IMR-90 (cell line): Measurements from ENCODE around the gene SLC4A1AP. TPM values are rescaled to one million over a fixed set of nuclear protein-coding genes. Genes with fewer than 3 reads are reported as not detected.

Source experiments
- ATAC-seq: fragments of 200-7000 bp; cut with Tn5 transposase; 2 replicates; pipeline ENCODE4 v1.9.1; 2020; ENCODE audit warnings: low read depth, mild to moderate bottlenecking, moderate library complexity
- BruUV-seq: library from RNA; stranded (reverse); fragments of 400-500 nt; replicated peaks from 2 replicates; lab custom pipeline; 2021; lab: Mats Ljungman, UMichigan
- CTCF ChIA-PET: fragments of 300-600 bp; formaldehyde crosslinking; extraction: SDS; loops from one replicate; lab custom pipeline; 2021; ENCODE audit warnings: antibody characterized with exemption; lab: Yijun Ruan, JAX
- POLR2A ChIA-PET: fragments of 300-600 bp; sonication (Branson Sonifier 250); formaldehyde crosslinking; loops from one replicate; lab custom pipeline; 2022; ENCODE audit warnings: antibody characterized with exemption; ENCODE audit not compliant: unreplicated experiment; lab: Charles Lee
- DNase-seq: peaks from one replicate; pipeline ENCODE4 v3.0.0; 2013
- H2AFZ ChIP-seq: replicated peaks from 2 replicates; pipeline ENCODE3; 2013; ENCODE audit warnings: low read length, mild to moderate bottlenecking; ENCODE audit not compliant: poor library complexity
- H2AK5ac ChIP-seq: 2 replicates; pipeline ENCODE4 v1.6.1; 2013; ENCODE audit warnings: low read depth, low read length, inconsistent platforms
- H2AK9ac ChIP-seq: replicated peaks from 2 replicates; pipeline ENCODE3; 2013; ENCODE audit warnings: mild to moderate bottlenecking, low read depth, low read length, moderate library complexity; ENCODE audit not compliant: poor library complexity
- H2BK120ac ChIP-seq: 2 replicates; pipeline ENCODE4 v1.6.1; 2013; ENCODE audit warnings: low read depth, low read length, inconsistent platforms
- H2BK15ac ChIP-seq: 3 replicates; pipeline ENCODE4 v1.6.1; 2013; ENCODE audit warnings: low read depth, low read length, inconsistent platforms
- H2BK20ac ChIP-seq: 2 replicates; pipeline ENCODE4 v1.6.1; 2013; ENCODE audit warnings: low read depth, mild to moderate bottlenecking, inconsistent platforms, low read length, moderate library complexity
- H2BK5ac ChIP-seq: 2 replicates; pipeline ENCODE4 v1.6.1; 2013; ENCODE audit warnings: mild to moderate bottlenecking, low read depth, low read length, inconsistent platforms; ENCODE audit not compliant: poor library complexity, severe bottlenecking
- H3K14ac ChIP-seq: replicated peaks from 2 replicates; pipeline ENCODE4 v1.6.1; 2013; ENCODE audit warnings: low read depth, low read length, inconsistent platforms
- H3K18ac ChIP-seq: 2 replicates; pipeline ENCODE4 v1.6.1; 2013; ENCODE audit warnings: low read depth, low read length, control low read depth
- H3K23ac ChIP-seq: 2 replicates; pipeline ENCODE4 v1.6.1; 2013; ENCODE audit warnings: low read depth, low read length, inconsistent platforms
- H3K27ac ChIP-seq: 2 replicates; pipeline ENCODE4 v1.5.1; 2013; ENCODE audit warnings: mild to moderate bottlenecking, control low read depth, low read length; ENCODE audit not compliant: insufficient read depth
- H3K27me3 ChIP-seq: 2 replicates; pipeline ENCODE4 v1.6.1; 2013; ENCODE audit warnings: low read length; ENCODE audit not compliant: control insufficient read depth, insufficient read depth
- H3K36me3 ChIP-seq: 2 replicates; pipeline ENCODE4 v1.6.1; 2013; ENCODE audit warnings: low read length, mixed read lengths; ENCODE audit not compliant: control insufficient read depth, insufficient read depth
- H3K4ac ChIP-seq: 2 replicates; pipeline ENCODE4 v1.6.1; 2013; ENCODE audit warnings: low read depth, low read length, inconsistent platforms
- H3K4me1 ChIP-seq: 2 replicates; pipeline ENCODE4 v1.6.1; 2013; ENCODE audit warnings: low read length, mixed read lengths; ENCODE audit not compliant: control insufficient read depth, insufficient read depth
- H3K4me2 ChIP-seq: 2 replicates; pipeline ENCODE4 v1.6.1; 2013; ENCODE audit warnings: low read depth, mild to moderate bottlenecking, control low read depth, low read length, moderate library complexity
- H3K4me3 ChIP-seq: 2 replicates; pipeline ENCODE4 v1.5.1; 2013; ENCODE audit warnings: low read depth, mild to moderate bottlenecking, control low read depth, low read length, moderate library complexity; ENCODE audit not compliant: insufficient read depth
- H3K56ac ChIP-seq: 2 replicates; pipeline ENCODE4 v1.6.1; 2013; ENCODE audit warnings: low read length, inconsistent platforms; ENCODE audit not compliant: insufficient read depth; ENCODE audit errors: extremely low read depth
- H3K79me1 ChIP-seq, 2 experiments: 2 replicates each; pipeline ENCODE4 v1.6.1; 2013; ENCODE audit warnings: low read length in 2 of 2, inconsistent platforms in 1 of 2, low read depth in 1 of 2
- H3K9ac ChIP-seq: 2 replicates; pipeline ENCODE4 v1.6.1; 2013; ENCODE audit warnings: low read depth, low read length, control low read depth
- H3K9me1 ChIP-seq: 2 replicates; pipeline ENCODE4 v1.6.1; 2013; ENCODE audit warnings: low read length, inconsistent platforms; ENCODE audit not compliant: insufficient read depth
- H3K9me3 ChIP-seq: 2 replicates; pipeline ENCODE4 v1.6.1; 2013; ENCODE audit warnings: low read length; ENCODE audit not compliant: control insufficient read depth, insufficient read depth
- H4K20me1 ChIP-seq: 2 replicates; pipeline ENCODE4 v1.6.1; 2013; ENCODE audit warnings: low read length, inconsistent platforms; ENCODE audit not compliant: insufficient read depth
- H4K5ac ChIP-seq: 2 replicates; pipeline ENCODE4 v1.6.1; 2013; ENCODE audit warnings: mild to moderate bottlenecking, low read depth, low read length, control low read depth
- H4K8ac ChIP-seq, 2 experiments: 2 replicates each; pipeline ENCODE4 v1.6.1; 2013; ENCODE audit warnings: low read depth in 2 of 2, low read length in 2 of 2, control low read depth in 1 of 2, inconsistent platforms in 1 of 2
- H4K91ac ChIP-seq: 2 replicates; pipeline ENCODE4 v1.6.1; 2013; ENCODE audit warnings: low read depth, low read length, inconsistent platforms; ENCODE audit not compliant: insufficient read depth
- BHLHE40 ChIP-seq: fragments of 150-350 bp; IDR thresholded peaks from 2 replicates; pipeline ENCODE4 v1.6.1; 2016; ENCODE audit warnings: mild to moderate bottlenecking, low read depth, low read length
- CEBPB ChIP-seq: IDR thresholded peaks from 2 replicates; pipeline ENCODE4 v1.6.1; 2012; ENCODE audit warnings: low read depth, low read length, improper control_type of control experiment
- CHD1 ChIP-seq: IDR thresholded peaks from 2 replicates; pipeline ENCODE4 v1.6.1; 2012; ENCODE audit warnings: low read depth, low read length, improper control_type of control experiment
- FOS ChIP-seq: fragments of 150-350 bp; IDR thresholded peaks from 2 replicates; pipeline ENCODE4 v1.6.1; 2016; ENCODE audit warnings: low read depth, low read length
- MAFK ChIP-seq: IDR thresholded peaks from 2 replicates; pipeline ENCODE4 v1.6.1; 2012; ENCODE audit warnings: low read depth, low read length, improper control_type of control experiment
- NFE2L2 ChIP-seq: fragments of 150-350 bp; IDR thresholded peaks from 2 replicates; pipeline ENCODE4 v1.6.1; 2016; ENCODE audit warnings: low read depth, mild to moderate bottlenecking, low read length
- RAD21 ChIP-seq: IDR thresholded peaks from 2 replicates; pipeline ENCODE4 v1.6.1; 2012; ENCODE audit warnings: low read length, improper control_type of control experiment
- SMC3 ChIP-seq: fragments of 150-350 bp; IDR thresholded peaks from 2 replicates; pipeline ENCODE4 v1.6.1; 2016; ENCODE audit warnings: low read depth, mild to moderate bottlenecking, antibody characterized with exemption, low read length, moderate library complexity
- WGBS, 2 experiments: methylation state at CpG; one replicate each; pipeline versions ENCODE4 v1.1.5 to v1.1.7; 2013; ENCODE audit warnings: missing lambda C conversion rate in 2 of 2; ENCODE audit not compliant: insufficient read length in 1 of 2; ENCODE audit errors: extremely low coverage in 2 of 2; 5-methylcytosine and 5-hydroxymethylcytosine counted together
- dilution Hi-C: fragments of 300-500 bp; cut with HindIII; formaldehyde crosslinking; loops from one replicate; pipeline ENCODE4 v1.14.3; 2018; ENCODE audit warnings: low sequenced_read_pairs; ENCODE audit not compliant: unreplicated experiment
- in situ Hi-C: fragments of 300-500 bp; cut with MboI; formaldehyde crosslinking; loops from 3 replicates; pipeline ENCODE4 v1.14.3; 2019; ENCODE audit warnings: low sequenced_read_pairs, inconsistent platforms, mixed read lengths
- intact Hi-C: fragments of 100-400 bp; cut with micrococcal nuclease; formaldehyde crosslinking; loops from 2 replicates; pipeline ENCODE4 v1.10.0; 2022
- polyA plus RNA-seq, 3 experiments: library from polyadenylated mRNA; depleted of rRNA; stranded (reverse); fragments of >200 nt; gene quantifications; 2 replicates each; pipeline ENCODE4 v1.2.3, GENCODE V29; 2012; ENCODE audit warnings: low replicate concordance in 1 of 3
- total RNA-seq: library from RNA; depleted of rRNA; stranded (reverse); fragments of >200 nt; gene quantifications from 2 replicates; pipeline ENCODE4 v1.2.3, GENCODE V29; 2012
- TF ChIP-seq, protein P1 (sequence below): conservative IDR thresholded peaks from 2 replicates; pipeline ENCODE4 v1.5.1; 2012; ENCODE audit warnings: mild to moderate bottlenecking, low read depth, low read length, improper control_type of control experiment

Gene SLC4A1AP
- total and polyA plus RNA-seq, 2 of the 4 experiments (the other 2 are of a cell fraction) = 11.7 to 13.6 TPM

DNA sequence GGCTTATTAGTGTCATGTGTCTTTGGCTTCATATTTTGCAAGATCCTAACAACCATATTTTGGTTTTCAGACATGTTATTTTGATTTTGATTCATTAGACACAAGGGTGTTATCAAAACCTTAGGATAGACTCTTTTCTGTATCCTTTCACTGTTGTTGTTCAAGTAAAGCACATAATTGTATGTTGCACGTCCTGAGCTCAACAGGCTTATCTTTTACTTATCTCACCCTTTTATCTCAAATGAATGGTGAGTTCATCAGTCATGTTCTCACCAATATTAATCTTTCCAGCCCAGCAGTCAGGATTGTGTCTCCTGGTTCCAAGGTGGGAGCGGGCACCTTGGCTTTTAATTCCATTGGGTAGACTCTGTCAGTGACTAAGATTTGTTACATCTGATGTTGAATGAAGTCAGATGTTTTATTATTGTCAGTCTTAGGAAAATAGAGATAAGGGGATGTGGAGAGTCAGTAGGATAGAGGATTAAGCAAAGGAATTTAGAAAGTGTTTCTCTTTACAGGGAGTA lies 22.9 kb upstream of the SLC4A1AP start:
- no peak overlapping the region for H3K4me2 ChIP-seq
- H3K9me3 ChIP-seq = no peaks in the 10 kb centered on the region
- H3K9me1 ChIP-seq = 0 out of 2 replicates have a peak, but pooled peaks cover 2% of the 10 kb centered on the region
- 83% methylated on average over 1 of the region's 2 CpGs; no CpG with 5 or more reads in 1 of the 2 experiments for WGBS, 2 experiments
- H3K4me1 ChIP-seq = no peaks in the 10 kb centered on the region
- no peak overlapping the region for H3K56ac ChIP-seq
- no peak overlapping the region for H3K23ac ChIP-seq
- H3K36me3 ChIP-seq = peaks cover 31% of the 10 kb centered on the region
- no peak overlapping the region for H4K8ac ChIP-seq
- no peak overlapping the region for H2AFZ ChIP-seq
- H3K14ac ChIP-seq = no peak overlapping the region
- no peak overlapping the region for H2BK120ac ChIP-seq
- no peak for TF ChIP-seq BHLHE40
- no peak for TF ChIP-seq CEBPB
- TF ChIP-seq MAFK = no peak
- TF ChIP-seq NFE2L2 = no peak
- TF ChIP-seq, protein P1, sequence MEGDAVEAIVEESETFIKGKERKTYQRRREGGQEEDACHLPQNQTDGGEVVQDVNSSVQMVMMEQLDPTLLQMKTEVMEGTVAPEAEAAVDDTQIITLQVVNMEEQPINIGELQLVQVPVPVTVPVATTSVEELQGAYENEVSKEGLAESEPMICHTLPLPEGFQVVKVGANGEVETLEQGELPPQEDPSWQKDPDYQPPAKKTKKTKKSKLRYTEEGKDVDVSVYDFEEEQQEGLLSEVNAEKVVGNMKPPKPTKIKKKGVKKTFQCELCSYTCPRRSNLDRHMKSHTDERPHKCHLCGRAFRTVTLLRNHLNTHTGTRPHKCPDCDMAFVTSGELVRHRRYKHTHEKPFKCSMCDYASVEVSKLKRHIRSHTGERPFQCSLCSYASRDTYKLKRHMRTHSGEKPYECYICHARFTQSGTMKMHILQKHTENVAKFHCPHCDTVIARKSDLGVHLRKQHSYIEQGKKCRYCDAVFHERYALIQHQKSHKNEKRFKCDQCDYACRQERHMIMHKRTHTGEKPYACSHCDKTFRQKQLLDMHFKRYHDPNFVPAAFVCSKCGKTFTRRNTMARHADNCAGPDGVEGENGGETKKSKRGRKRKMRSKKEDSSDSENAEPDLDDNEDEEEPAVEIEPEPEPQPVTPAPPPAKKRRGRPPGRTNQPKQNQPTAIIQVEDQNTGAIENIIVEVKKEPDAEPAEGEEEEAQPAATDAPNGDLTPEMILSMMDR = no peak
- no peak for TF ChIP-seq CHD1
- no peak for TF ChIP-seq SMC3
- TF ChIP-seq RAD21 = no peak
- TF ChIP-seq FOS = no peak
- no peak overlapping the region for H2BK20ac ChIP-seq
- DNase-seq = no peak
- ChIA-PET POLR2A (no interaction called here), CTCF (interaction anchor here (0.6 kb wide), 1 partner anchor 11 kb away, joined by 3 read pairs; no protein-coding TSS in a partner anchor)
- H3K27ac ChIP-seq = no peak overlapping the region
- H3K4me3 ChIP-seq = no peak overlapping the region
- no peak overlapping the region for H3K18ac ChIP-seq
- peaks cover 0 to 10% of the 10 kb centered on the region in 2 experiments; a peak in 2 of 4 replicates for H3K79me1 ChIP-seq
- no TSS peak for BruUV-seq
- intact Hi-C loops (no loop called here), dilution Hi-C loops (no loop called here), in situ Hi-C loops (no loop called here)
- no peak overlapping the region for H2AK5ac ChIP-seq
- no peaks in the 10 kb centered on the region for H3K27me3 ChIP-seq
- H2AK9ac ChIP-seq = no peak overlapping the region
- peaks cover 7% of the 10 kb centered on the region for H4K20me1 ChIP-seq
- H2BK15ac ChIP-seq = no peak overlapping the region
- no peak overlapping the region for H4K91ac ChIP-seq
- no peak overlapping the region for H4K5ac ChIP-seq
- H2BK5ac ChIP-seq = no peak overlapping the region
- no peak overlapping the region for H3K9ac ChIP-seq
- H3K4ac ChIP-seq = no peak overlapping the region
- ATAC-seq = no peak
